HG02970 (cell line): Measurements from ENCODE around the gene CDAN1.

Source experiments
- ATAC-seq: cut with Tn5 transposase; IDR thresholded peaks from one replicate; pipeline ENCODE4 v1.9.1; 2021; ENCODE audit warnings: mild to moderate bottlenecking, moderate library complexity, moderate number of reproducible peaks; ENCODE audit not compliant: unreplicated experiment, low FRiP score

CDAN1 gene

GRCh38 chr15:42734076-42734672 lies 2.8 kb downstream of the CDAN1 start:
- ATAC-seq: no peak

GRCh38 chr15:42733027-42733426 lies 3.9 kb downstream of the CDAN1 start:
- ATAC-seq: no peak

- no peak for ATAC-seq
Measured at GRCh38 chr15:42732095-42732827, 4.7 kb downstream of the CDAN1 start.

- ATAC-seq: no peak
Measured at GRCh38 chr15:42731461-42731860, 5.5 kb downstream of the CDAN1 start.

- ATAC-seq: no peak
Measured at GRCh38 chr15:42730536-42730935, 6.4 kb downstream of the CDAN1 start.

- no peak for ATAC-seq
Measured at GRCh38 chr15:42730135-42730534, 6.8 kb downstream of the CDAN1 start.

GRCh38 chr15:42729409-42729808 lies 7.5 kb downstream of the CDAN1 start:
- no peak for ATAC-seq

GRCh38 chr15:42728972-42729371 lies 8.0 kb downstream of the CDAN1 start:
- ATAC-seq: no peak

- ATAC-seq: no peak
Measured at GRCh38 chr15:42728560-42728959, 8.4 kb downstream of the CDAN1 start.

GRCh38 chr15:42727750-42728381 lies 9.1 kb downstream of the CDAN1 start:
- no peak for ATAC-seq

- no peak for ATAC-seq
Measured at GRCh38 chr15:42726114-42726513, 10.8 kb downstream of the CDAN1 start.

GRCh38 chr15:42725331-42725903 lies 11.5 kb downstream of the CDAN1 start:
- ATAC-seq: no peak

GRCh38 chr15:42724276-42724675 lies 12.7 kb downstream of the CDAN1 start:
- ATAC-seq: no peak

- no peak for ATAC-seq
Measured at GRCh38 chr15:42723068-42723467, 13.9 kb downstream of the CDAN1 start.

GRCh38 chr15:42721916-42722315 lies 15.0 kb downstream of the CDAN1 start:
- ATAC-seq: no peak

GRCh38 chr15:42721016-42721415 lies 15.9 kb downstream of the CDAN1 start:
- no peak for ATAC-seq

GRCh38 chr15:42720071-42720470 lies 16.9 kb downstream of the CDAN1 start:
- no peak for ATAC-seq

GRCh38 chr15:42719043-42719442 lies 17.9 kb downstream of the CDAN1 start:
- ATAC-seq: no peak

- ATAC-seq: no peak
Measured at GRCh38 chr15:42716626-42717025, 20.3 kb downstream of the CDAN1 start.

GRCh38 chr15:42716125-42716524 lies 20.8 kb downstream of the CDAN1 start:
- no peak for ATAC-seq

- no peak for ATAC-seq
Measured at GRCh38 chr15:42712584-42712983, 24.3 kb downstream of the CDAN1 start.
